ENCODE data around the gene RGL2. TPM values are rescaled to one million over a fixed set of nuclear protein-coding genes. Genes with fewer than 3 reads are reported as not detected.

RGL2 gene
- total and polyA plus RNA-seq, 2 donors (not counting 1 experiment from before 2014, with no cell fraction given): 98.5 to 133 TPM

DNA sequence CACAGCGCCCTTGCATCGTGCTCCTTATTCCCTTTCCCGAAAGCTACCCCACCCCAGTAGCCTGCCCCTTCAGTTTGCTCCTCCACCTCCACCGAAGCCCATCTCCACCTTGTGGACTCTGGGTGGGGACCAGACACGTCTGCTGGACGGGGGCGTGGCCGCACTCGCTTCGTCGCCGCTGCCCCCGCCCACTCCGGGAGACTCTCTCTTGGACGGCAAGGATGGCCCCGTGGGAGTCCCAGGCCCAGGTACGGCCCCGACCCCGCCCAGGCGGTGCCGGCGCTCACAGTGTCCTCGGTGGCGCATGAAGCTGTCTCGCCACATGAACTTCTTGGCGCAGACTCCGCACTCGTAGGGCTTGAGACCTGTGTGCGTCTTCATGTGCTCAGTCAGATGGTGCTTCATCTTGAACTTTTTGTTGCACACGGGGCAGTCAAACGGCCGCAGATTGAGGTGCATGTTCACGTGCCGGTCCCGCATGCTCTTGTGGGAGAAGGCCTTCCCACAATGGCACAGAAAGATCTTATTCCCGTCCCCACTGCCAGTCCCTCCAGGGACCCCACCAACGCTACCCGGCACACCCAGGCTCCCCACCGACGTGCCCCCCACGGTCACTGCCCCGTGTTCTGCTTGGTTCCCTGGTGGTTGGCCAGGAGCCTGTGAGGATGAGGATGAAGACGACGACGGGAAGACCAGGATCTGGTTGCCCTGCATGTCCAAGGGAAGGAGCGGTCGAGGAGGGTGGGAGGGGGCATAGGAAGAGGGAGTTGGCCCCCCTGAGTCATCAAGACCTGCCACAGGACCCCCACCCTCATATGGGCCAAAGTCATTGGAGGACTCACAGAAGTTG, 16.4 kb upstream of the RGL2 start:
- DNase-seq (no peak), ATAC-seq (ENCODE audit: low read depth) (no peak)
- ChIA-PET CTCF (interaction anchor here (1.1 to 5.3 kb wide), 2 partner anchors 10 to 29 kb away, joined by 3 to 50 read pairs; no protein-coding TSS in a partner anchor), POLR2A (interaction anchor here (0.7 to 1.2 kb wide), 2 partner anchors 16 to 29 kb away, joined by 3 to 9 read pairs; partner anchors contain the start of gene RGL2)
- H3K27me3 Mint-ChIP-seq: no peaks in the 10 kb centered on the region
- peaks cover 59 to 78% of the 10 kb centered on the region in 2 donors for H3K4me1 ChIP-seq (ENCODE audit: control insufficient read depth in 2 of 2, insufficient read depth in 2 of 2, low read length in 2 of 2)
- no peaks in the 10 kb centered on the region for H3K9me3 Mint-ChIP-seq (ENCODE audit: insufficient read depth)
- peaks cover 3 to 48% of the 10 kb centered on the region in 2 experiments for H3K36me3 ChIP-seq (replicated peaks in 1 of 2; ENCODE audit: control extremely low read depth in 1 of 2, control insufficient read depth in 1 of 2, extremely low read depth in 1 of 2, insufficient read depth in 2 of 2, low read length in 1 of 2)
- H3K27ac ChIP-seq (ENCODE audit: low read length in 2 of 2): peak overlapping the region; percentile 97 to 100
- TF ChIP-seq, protein P1, sequence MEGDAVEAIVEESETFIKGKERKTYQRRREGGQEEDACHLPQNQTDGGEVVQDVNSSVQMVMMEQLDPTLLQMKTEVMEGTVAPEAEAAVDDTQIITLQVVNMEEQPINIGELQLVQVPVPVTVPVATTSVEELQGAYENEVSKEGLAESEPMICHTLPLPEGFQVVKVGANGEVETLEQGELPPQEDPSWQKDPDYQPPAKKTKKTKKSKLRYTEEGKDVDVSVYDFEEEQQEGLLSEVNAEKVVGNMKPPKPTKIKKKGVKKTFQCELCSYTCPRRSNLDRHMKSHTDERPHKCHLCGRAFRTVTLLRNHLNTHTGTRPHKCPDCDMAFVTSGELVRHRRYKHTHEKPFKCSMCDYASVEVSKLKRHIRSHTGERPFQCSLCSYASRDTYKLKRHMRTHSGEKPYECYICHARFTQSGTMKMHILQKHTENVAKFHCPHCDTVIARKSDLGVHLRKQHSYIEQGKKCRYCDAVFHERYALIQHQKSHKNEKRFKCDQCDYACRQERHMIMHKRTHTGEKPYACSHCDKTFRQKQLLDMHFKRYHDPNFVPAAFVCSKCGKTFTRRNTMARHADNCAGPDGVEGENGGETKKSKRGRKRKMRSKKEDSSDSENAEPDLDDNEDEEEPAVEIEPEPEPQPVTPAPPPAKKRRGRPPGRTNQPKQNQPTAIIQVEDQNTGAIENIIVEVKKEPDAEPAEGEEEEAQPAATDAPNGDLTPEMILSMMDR (IDR thresholded peaks at IDR 0.05): no peak
- no peak for TF ChIP-seq EZH2 (IDR thresholded peaks at IDR 0.05; ENCODE audit: borderline replicate concordance, insufficient read depth, low read depth, low read length, poor library complexity, severe bottlenecking)
- no peaks in the 10 kb centered on the region for H3K9me3 ChIP-seq (ENCODE audit: control extremely low read depth in 1 of 3, control insufficient read depth in 2 of 3, insufficient read depth in 1 of 3, low read length in 2 of 3)
- H3K4me1 Mint-ChIP-seq: peaks cover 77% of the 10 kb centered on the region
- peak overlapping the region; percentile 32 for H2AFZ ChIP-seq (ENCODE audit: insufficient read depth, low read depth, low read length, poor library complexity, severe bottlenecking)
- H3K27me3 ChIP-seq (replicated peaks in 1 of 4; ENCODE audit: control extremely low read depth in 1 of 4, control insufficient read depth in 3 of 4, insufficient read depth in 4 of 4, low read length in 3 of 4): no peaks in the 10 kb centered on the region
- H4K20me1 ChIP-seq (ENCODE audit: control insufficient read depth, insufficient read depth, low read length, poor library complexity, severe bottlenecking): peaks cover 44% of the 10 kb centered on the region
- H3K4me3 ChIP-seq (ENCODE audit: control extremely low read depth in 1 of 5, extremely low read depth in 1 of 5, insufficient read depth in 1 of 5, low read depth in 2 of 5, low read length in 4 of 5): peak overlapping the region; percentile 73 to 100 (median 91)
- peak overlapping the region; percentile 98 for H3K27ac Mint-ChIP-seq
- H3K4me3 Mint-ChIP-seq: peak overlapping the region; percentile 100
- intact Hi-C loops (cut with micrococcal nuclease): loop anchor here (1.0 to 5.0 kb wide), 5 partner anchors 9 to 112 kb away; no protein-coding TSS in a partner anchor
- peak overlapping the region; percentile 99 for H3K4me2 ChIP-seq (replicated peaks; ENCODE audit: low read depth, low read length, poor library complexity, severe bottlenecking)
- H3K79me2 ChIP-seq (ENCODE audit: control insufficient read depth, insufficient read depth, low read length): peaks cover 90% of the 10 kb centered on the region
- WGBS (ENCODE audit: insufficient coverage): 55% methylated on average over 36 of the region's 47 CpGs
- H3K9ac ChIP-seq (ENCODE audit: low read length): peak overlapping the region; percentile 100

Data from B cell (primary cell).